ENCODE data around the gene TLNRD1.

TLNRD1 gene

GRCh38 chr15:81002331-81003096, 1.8 kb downstream of the TLNRD1 start:
- peak; percentile 45 for DNase-seq (ENCODE audit: low read depth)

GRCh38 chr15:81003097-81003350, 2.3 kb downstream of the TLNRD1 start:
- DNase-seq (ENCODE audit: low read depth), result no peak

- no peak for DNase-seq (ENCODE audit: low read depth)
Measured at GRCh38 chr15:81006124-81006523, 5.4 kb downstream of the TLNRD1 start.

- DNase-seq (ENCODE audit: low read depth), result no peak
Measured at GRCh38 chr15:81007428-81008064, 6.8 kb downstream of the TLNRD1 start.

- DNase-seq (ENCODE audit: low read depth), result no peak
Measured at GRCh38 chr15:81008312-81008711, 7.6 kb downstream of the TLNRD1 start.

- no peak for DNase-seq (ENCODE audit: low read depth)
Measured at GRCh38 chr15:81010086-81010485, 9.4 kb downstream of the TLNRD1 start.

GRCh38 chr15:81011593-81011992, 10.9 kb downstream of the TLNRD1 start:
- DNase-seq (ENCODE audit: low read depth), result no peak

GRCh38 chr15:81012588-81012987, 11.9 kb downstream of the TLNRD1 start:
- DNase-seq (ENCODE audit: low read depth), result no peak

GRCh38 chr15:81013396-81013929, 12.7 kb downstream of the TLNRD1 start:
- DNase-seq (ENCODE audit: low read depth), result no peak

- DNase-seq (ENCODE audit: low read depth), result no peak
Measured at GRCh38 chr15:81014446-81015093, 13.8 kb downstream of the TLNRD1 start.

- no peak for DNase-seq (ENCODE audit: low read depth)
Measured at GRCh38 chr15:81015621-81016488, 15.1 kb downstream of the TLNRD1 start.

- DNase-seq (ENCODE audit: low read depth), result no peak
Measured at GRCh38 chr15:81016489-81017068, 15.9 kb downstream of the TLNRD1 start.

- no peak for DNase-seq (ENCODE audit: low read depth)
Measured at GRCh38 chr15:81018197-81018596, 17.5 kb downstream of the TLNRD1 start.

- DNase-seq (ENCODE audit: low read depth), result no peak
Measured at GRCh38 chr15:81021321-81021720, 20.6 kb downstream of the TLNRD1 start.

- peak; percentile 80 for DNase-seq (ENCODE audit: low read depth)
Measured at GRCh38 chr15:81023483-81024264, 23.0 kb downstream of the TLNRD1 start.

- no peak for DNase-seq (ENCODE audit: low read depth)
Measured at GRCh38 chr15:81024265-81024872, 23.6 kb downstream of the TLNRD1 start.

GRCh38 chr15:81024936-81025335, 24.2 kb downstream of the TLNRD1 start:
- no peak for DNase-seq (ENCODE audit: low read depth)

GRCh38 chr15:81025721-81026370, 25.1 kb downstream of the TLNRD1 start:
- no peak for DNase-seq (ENCODE audit: low read depth)

- DNase-seq (ENCODE audit: low read depth), result no peak
Measured at GRCh38 chr15:81026836-81027599, 26.3 kb downstream of the TLNRD1 start.
